Hepatocyte (in vitro differentiated cells): Measurements from ENCODE around the gene NPR1.

Source experiments
- EZH2 ChIP-seq: fragments of 200-600 bp; sonication (generic); IDR thresholded peaks from 2 replicates; pipeline ENCODE4 v1.6.1; 2016; ENCODE audit warnings: antibody characterized with exemption, mild to moderate bottlenecking, borderline replicate concordance
- EZH2phosphoT487 ChIP-seq: fragments of 200-600 bp; sonication (generic); IDR thresholded peaks from one replicate; pipeline ENCODE4 v1.6.1; 2018; ENCODE audit warnings: antibody characterized with exemption, mild to moderate bottlenecking, low read depth, moderate library complexity; ENCODE audit not compliant: unreplicated experiment, severe bottlenecking
- TF ChIP-seq, protein P1 (sequence below): fragments of 200-600 bp; sonication (generic); IDR thresholded peaks from 2 replicates; pipeline ENCODE4 v1.5.1; 2016; ENCODE audit warnings: antibody characterized with exemption, mild to moderate bottlenecking; ENCODE audit not compliant: poor library complexity

DNA sequence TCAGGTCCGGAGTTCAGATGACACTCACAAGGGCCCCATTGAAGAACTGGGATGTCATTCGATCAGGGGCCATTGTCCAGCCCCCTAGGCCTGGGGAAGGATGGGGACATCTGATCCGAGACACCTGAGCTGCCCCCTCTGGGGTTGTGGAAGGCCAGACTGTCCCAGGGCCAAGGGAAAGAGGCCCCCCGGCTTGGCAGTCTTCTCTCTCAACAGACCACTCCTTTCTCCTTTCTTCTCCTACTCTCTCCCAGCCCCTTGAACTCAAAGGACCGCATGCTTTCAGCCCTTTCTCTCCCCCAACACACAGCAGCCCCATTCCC is 49.2 kb upstream of the NPR1 start:
- TF ChIP-seq, protein P1, sequence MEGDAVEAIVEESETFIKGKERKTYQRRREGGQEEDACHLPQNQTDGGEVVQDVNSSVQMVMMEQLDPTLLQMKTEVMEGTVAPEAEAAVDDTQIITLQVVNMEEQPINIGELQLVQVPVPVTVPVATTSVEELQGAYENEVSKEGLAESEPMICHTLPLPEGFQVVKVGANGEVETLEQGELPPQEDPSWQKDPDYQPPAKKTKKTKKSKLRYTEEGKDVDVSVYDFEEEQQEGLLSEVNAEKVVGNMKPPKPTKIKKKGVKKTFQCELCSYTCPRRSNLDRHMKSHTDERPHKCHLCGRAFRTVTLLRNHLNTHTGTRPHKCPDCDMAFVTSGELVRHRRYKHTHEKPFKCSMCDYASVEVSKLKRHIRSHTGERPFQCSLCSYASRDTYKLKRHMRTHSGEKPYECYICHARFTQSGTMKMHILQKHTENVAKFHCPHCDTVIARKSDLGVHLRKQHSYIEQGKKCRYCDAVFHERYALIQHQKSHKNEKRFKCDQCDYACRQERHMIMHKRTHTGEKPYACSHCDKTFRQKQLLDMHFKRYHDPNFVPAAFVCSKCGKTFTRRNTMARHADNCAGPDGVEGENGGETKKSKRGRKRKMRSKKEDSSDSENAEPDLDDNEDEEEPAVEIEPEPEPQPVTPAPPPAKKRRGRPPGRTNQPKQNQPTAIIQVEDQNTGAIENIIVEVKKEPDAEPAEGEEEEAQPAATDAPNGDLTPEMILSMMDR = no peak
- TF ChIP-seq EZH2 = no peak
- TF ChIP-seq EZH2phosphoT487 = no peak
